AG04450 (cell line): ENCODE data around the gene TRDN. TPM values are rescaled to one million over a fixed set of nuclear protein-coding genes. Genes with fewer than 3 reads are reported as not detected.

Experiments
- CTCF ChIA-PET: fragments of 300-600, 350-600 bp; formaldehyde crosslinking; extraction: SDS; loops from one replicate; lab custom pipeline; 2022; ENCODE audit warnings: antibody characterized with exemption, inconsistent platforms; lab: Charles Lee
- POLR2A ChIA-PET: fragments of 350-600 bp; formaldehyde crosslinking; extraction: SDS; loops from one replicate; lab custom pipeline; 2021; ENCODE audit warnings: antibody characterized with exemption, inconsistent platforms; lab: Yijun Ruan, JAX
- DNase-seq: peaks from one replicate; pipeline ENCODE4 v3.0.0-alpha.2; 2011; ENCODE audit warnings: low read depth, low spot score
- H3K27ac ChIP-seq: one replicate; pipeline ENCODE4 v1.5.1; 2012; ENCODE audit warnings: low read depth, low read length, control low read depth
- H3K27me3 ChIP-seq: one replicate; pipeline ENCODE4 v1.6.0; 2012; ENCODE audit warnings: low read length; ENCODE audit not compliant: control insufficient read depth, insufficient read depth
- H3K4me3 ChIP-seq: 2 replicates; pipeline ENCODE4 v1.5.1; 2011; ENCODE audit warnings: mild to moderate bottlenecking, low read depth, low read length, control low read depth
- H3K9me3 ChIP-seq: 2 replicates; pipeline ENCODE4 v1.5.1; 2012; ENCODE audit warnings: low read length; ENCODE audit not compliant: control insufficient read depth, insufficient read depth
- CTCF ChIP-seq: IDR thresholded peaks from 2 replicates; pipeline ENCODE4 v1.5.1; 2011; ENCODE audit warnings: low read depth, low read length, control low read depth, inconsistent platforms
- polyA plus RNA-seq: library from polyadenylated mRNA; depleted of rRNA; stranded (reverse); fragments of >200 nt; gene quantifications from 2 replicates; pipeline ENCODE4 v1.2.3, GENCODE V29; 2011

The TRDN gene
- polyA plus RNA-seq, 1 experiment, result not detected

- no peak overlapping the region for H3K27ac ChIP-seq
- H3K9me3 ChIP-seq, result no peaks in the 10 kb centered on the region; the same call in 1 of the 2 replicates
- no peak overlapping the region for H3K4me3 ChIP-seq
- no peak for DNase-seq
- POLR2A ChIA-PET, result no interaction called here
- no peak for TF ChIP-seq CTCF
- H3K27me3 ChIP-seq, result no peaks in the 10 kb centered on the region
- CTCF ChIA-PET, result no interaction called here
These were observed 38.7 kb downstream of the TRDN start for GRCh38 chr6:123598011-123598410.

- ChIA-PET POLR2A (no interaction called here), CTCF (no interaction called here)
These were observed 42.0 kb downstream of the TRDN start for GRCh38 chr6:123594776-123595175.

GRCh38 chr6:123592426-123592825 is 44.3 kb downstream of the TRDN start:
- no peak overlapping the region for H3K27ac ChIP-seq
- no peak for TF ChIP-seq CTCF
- H3K4me3 ChIP-seq, result no peak overlapping the region
- DNase-seq, result no peak
- H3K27me3 ChIP-seq, result no peaks in the 10 kb centered on the region
- ChIA-PET POLR2A (no interaction called here), CTCF (no interaction called here)
- no peaks in the 10 kb centered on the region for H3K9me3 ChIP-seq

More at GRCh38 chr6:123594776-123595175, 42.0 kb downstream of the TRDN start:
- TF ChIP-seq CTCF, result no peak
- Histone ChIP-seq H3K4me3 (no peak overlapping the region), H3K27ac (no peak overlapping the region), H3K27me3 (no peaks in the 10 kb centered on the region), H3K9me3 (no peaks in the 10 kb centered on the region)
- no peak for DNase-seq

GRCh38 chr6:123589973-123590372 is 46.8 kb downstream of the TRDN start:
- DNase-seq, result no peak
- no peak for TF ChIP-seq CTCF
- Histone ChIP-seq H3K27me3 (no peaks in the 10 kb centered on the region), H3K9me3 (no peaks in the 10 kb centered on the region), H3K4me3 (no peak overlapping the region), H3K27ac (no peak overlapping the region)
- POLR2A ChIA-PET, result no interaction called here
- CTCF ChIA-PET, result no interaction called here

GRCh38 chr6:123589317-123589716 is 47.4 kb downstream of the TRDN start:
- Histone ChIP-seq H3K4me3 (no peak overlapping the region), H3K9me3 (no peaks in the 10 kb centered on the region), H3K27ac (no peak overlapping the region), H3K27me3 (no peaks in the 10 kb centered on the region)
- no peak for TF ChIP-seq CTCF
- POLR2A ChIA-PET, result no interaction called here
- CTCF ChIA-PET, result no interaction called here
- no peak for DNase-seq
